Muscle layer of duodenum (tissue), 2 donors: ENCODE measurements around the gene COL18A1.
"Not testable (repeated sequence)": the region's sequence is repeated elsewhere in the genome, so short reads cannot be mapped to it uniquely, and the experiment has no call there.

Experiments
- H3K27ac ChIP-seq: one replicate; pipeline ENCODE4 v1.7.0; 2013; ENCODE audit warnings: mild to moderate bottlenecking, low read length
- H3K27me3 ChIP-seq: one replicate; pipeline ENCODE4 v1.7.0; 2013; ENCODE audit warnings: low read depth, mild to moderate bottlenecking, control low read depth, low read length
- H3K36me3 ChIP-seq, 2 donors: one replicate each; pipeline ENCODE4 v1.7.0; 2013; ENCODE audit warnings: low read length in 2 of 2, control low read depth in 1 of 2, mild to moderate bottlenecking in 1 of 2; ENCODE audit not compliant: insufficient read depth in 2 of 2, control insufficient read depth in 1 of 2
- H3K4me1 ChIP-seq, 2 donors: one replicate each; pipeline ENCODE4 v1.7.0; 2013; ENCODE audit warnings: low read length in 2 of 2, mild to moderate bottlenecking in 2 of 2, control low read depth in 1 of 2, moderate library complexity in 1 of 2; ENCODE audit not compliant: insufficient read depth in 2 of 2, control insufficient read depth in 1 of 2
- H3K4me3 ChIP-seq, 2 donors: one replicate each; pipeline ENCODE4 v1.7.0; 2013; ENCODE audit warnings: low read length in 2 of 2, low read depth in 1 of 2, mild to moderate bottlenecking in 1 of 2
- H3K9me3 ChIP-seq, 2 donors: one replicate each; pipeline ENCODE4 v1.7.0; 2013; ENCODE audit warnings: low read length in 2 of 2, control low read depth in 1 of 2, mild to moderate bottlenecking in 1 of 2; ENCODE audit not compliant: control insufficient read depth in 1 of 2
- donor health status: healthy.

Gene COL18A1

GRCh38 chr21:45436351-45437065 lies 31.5 kb downstream of the COL18A1 start:
- Histone ChIP-seq H3K4me1 (peaks cover 0 to 23% of the 10 kb centered on the region in 2 donors), H3K27ac (no peak overlapping the region)

GRCh38 chr21:45437844-45438243 lies 32.9 kb downstream of the COL18A1 start:
- H3K36me3 ChIP-seq, H3K4me3 ChIP-seq, H3K9me3 ChIP-seq, H3K27ac ChIP-seq, H3K27me3 ChIP-seq: not testable (repeated sequence)
- peaks cover 0 to 11% of the 10 kb centered on the region in 2 donors for H3K4me1 ChIP-seq

More at GRCh38 chr21:45436351-45437065, 31.5 kb downstream of the COL18A1 start:
- Histone ChIP-seq H3K27me3 (no peaks in the 10 kb centered on the region), H3K36me3 (no peaks in the 10 kb centered on the region), H3K9me3 (no peaks in the 10 kb centered on the region), H3K4me3 (no peak overlapping the region)

GRCh38 chr21:45438391-45439145 lies 33.6 kb downstream of the COL18A1 start:
- Histone ChIP-seq H3K4me3 (peak overlapping the region; percentile 26 to 46), H3K27ac (peak overlapping the region; percentile 51), H3K27me3 (no peaks in the 10 kb centered on the region), H3K36me3 (no peaks in the 10 kb centered on the region), H3K9me3 (no peaks in the 10 kb centered on the region), H3K4me1 (peaks cover 0 to 6% of the 10 kb centered on the region in 2 donors)

GRCh38 chr21:45439161-45439872 lies 34.4 kb downstream of the COL18A1 start:
- Histone ChIP-seq H3K4me1 (peaks cover 0 to 4% of the 10 kb centered on the region in 2 donors), H3K27me3 (no peaks in the 10 kb centered on the region), H3K36me3 (no peaks in the 10 kb centered on the region), H3K27ac (peak overlapping the region; percentile 51), H3K4me3 (peak overlapping the region; percentile 26 to 46), H3K9me3 (no peaks in the 10 kb centered on the region)

GRCh38 chr21:45439901-45440461 lies 35.0 kb downstream of the COL18A1 start:
- H3K27ac ChIP-seq, result no peak overlapping the region

GRCh38 chr21:45440736-45441350 lies 35.9 kb downstream of the COL18A1 start:
- Histone ChIP-seq H3K9me3 (no peaks in the 10 kb centered on the region), H3K4me3 (no peak overlapping the region), H3K4me1 (peaks cover 0 to 4% of the 10 kb centered on the region in 2 donors), H3K36me3 (no peaks in the 10 kb centered on the region), H3K27me3 (no peaks in the 10 kb centered on the region), H3K27ac (no peak overlapping the region)

More at GRCh38 chr21:45439901-45440461, 35.0 kb downstream of the COL18A1 start:
- H3K4me1 ChIP-seq, result peaks cover 0 to 4% of the 10 kb centered on the region in 2 donors
- no peaks in the 10 kb centered on the region for H3K36me3 ChIP-seq
- H3K9me3 ChIP-seq, result no peaks in the 10 kb centered on the region
- no peaks in the 10 kb centered on the region for H3K27me3 ChIP-seq
- H3K4me3 ChIP-seq, result no peak overlapping the region

- peaks cover 0 to 4% of the 10 kb centered on the region in 2 donors for H3K4me1 ChIP-seq
- no peaks in the 10 kb centered on the region for H3K27me3 ChIP-seq
- peaks cover 0 to 1% of the 10 kb centered on the region in 2 donors for H3K9me3 ChIP-seq
- H3K27ac ChIP-seq, result no peak overlapping the region
- H3K36me3 ChIP-seq, result no peaks in the 10 kb centered on the region
- no peak overlapping the region for H3K4me3 ChIP-seq
Measured at GRCh38 chr21:45441431-45442255, 36.7 kb downstream of the COL18A1 start.

GRCh38 chr21:45442276-45442675 lies 37.3 kb downstream of the COL18A1 start:
- no peaks in the 10 kb centered on the region for H3K27me3 ChIP-seq
- H3K9me3 ChIP-seq, result peaks cover 0 to 4% of the 10 kb centered on the region in 2 donors
- H3K4me1 ChIP-seq, result peaks cover 0 to 4% of the 10 kb centered on the region in 2 donors
- H3K27ac ChIP-seq, result no peak overlapping the region
- H3K36me3 ChIP-seq, result no peaks in the 10 kb centered on the region
- no peak overlapping the region for H3K4me3 ChIP-seq

GRCh38 chr21:45442686-45443594 lies 38.0 kb downstream of the COL18A1 start:
- H3K36me3 ChIP-seq, H3K9me3 ChIP-seq, H3K27ac ChIP-seq, H3K4me1 ChIP-seq, H3K4me3 ChIP-seq, H3K27me3 ChIP-seq: not testable (repeated sequence)
